SK-N-MC (cell line): ENCODE data around the gene OCA2.

Source experiments
- DNase-seq: peaks from one replicate; pipeline ENCODE4 v3.0.0-alpha.2; 2011; ENCODE audit warnings: low read depth, low spot score
- H3K27ac ChIP-seq: fragments of 200-600 bp; sonication (generic); 2 replicates; pipeline ENCODE4 v1.5.1; 2016; ENCODE audit warnings: mixed run types
- H3K36me3 ChIP-seq: fragments of 200-600 bp; sonication (generic); 2 replicates; pipeline ENCODE4 v1.6.1; 2017; ENCODE audit warnings: antibody characterized with exemption, low read length, mixed read lengths; ENCODE audit not compliant: insufficient read depth
- H3K4me3 ChIP-seq: fragments of 200-600 bp; sonication (generic); 2 replicates; pipeline ENCODE4 v1.5.1; 2016
- H3K9ac ChIP-seq: fragments of 200-600 bp; sonication (generic); 2 replicates; pipeline ENCODE4 v1.8.0; 2017; ENCODE audit warnings: mixed run types, mixed read lengths; ENCODE audit not compliant: insufficient read length
- H3K9me3 ChIP-seq: fragments of 200-600 bp; sonication (generic); 2 replicates; pipeline ENCODE4 v1.6.1; 2017; ENCODE audit warnings: low read depth, mild to moderate bottlenecking, antibody characterized with exemption, low read length, moderate library complexity, mixed read lengths
- EZH2 ChIP-seq: fragments of 200-600 bp; sonication (generic); IDR thresholded peaks from one replicate; pipeline ENCODE4 v1.6.1; 2017; ENCODE audit warnings: antibody characterized with exemption
- FOXP2 ChIP-seq: optimal IDR thresholded peaks from 2 replicates; pipeline ENCODE3; 2011; ENCODE audit warnings: mild to moderate bottlenecking, moderate library complexity; ENCODE audit not compliant: insufficient read depth; ENCODE audit errors: extremely low read length, control extremely low read depth
- POLR2AphosphoS5 ChIP-seq: IDR thresholded peaks from 2 replicates; pipeline ENCODE4 v1.6.1; 2012; ENCODE audit warnings: mild to moderate bottlenecking, low read depth, low read length, borderline replicate concordance

The OCA2 gene

DNA sequence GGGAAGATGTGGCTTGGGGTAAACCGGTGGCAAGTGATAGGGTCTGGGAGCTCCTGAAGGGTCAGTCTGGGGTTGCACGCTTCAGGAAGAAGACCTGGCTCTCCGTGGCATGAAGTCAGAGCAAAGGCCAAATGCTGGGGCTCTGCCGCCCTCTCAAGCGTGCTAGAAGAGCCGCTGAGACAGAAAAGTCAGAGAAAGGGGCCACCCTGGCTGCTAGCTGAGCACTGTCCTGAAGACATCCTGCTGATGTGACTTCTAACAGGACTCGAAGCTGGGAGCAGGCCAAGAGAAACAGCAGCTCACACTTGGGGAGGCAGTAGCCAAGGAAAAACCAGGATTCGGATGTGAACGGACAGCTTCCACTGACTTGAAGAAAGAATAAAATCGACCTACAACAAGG, 270.4 kb downstream of the OCA2 start:
- Histone ChIP-seq H3K36me3 (no peaks in the 10 kb centered on the region), H3K9ac (no peak overlapping the region), H3K4me3 (no peak overlapping the region), H3K27ac (no peak overlapping the region), H3K9me3 (no peaks in the 10 kb centered on the region)
- TF ChIP-seq FOXP2, result no peak
- no peak for TF ChIP-seq POLR2AphosphoS5
- TF ChIP-seq EZH2, result no peak
- DNase-seq, result no peak

DNA sequence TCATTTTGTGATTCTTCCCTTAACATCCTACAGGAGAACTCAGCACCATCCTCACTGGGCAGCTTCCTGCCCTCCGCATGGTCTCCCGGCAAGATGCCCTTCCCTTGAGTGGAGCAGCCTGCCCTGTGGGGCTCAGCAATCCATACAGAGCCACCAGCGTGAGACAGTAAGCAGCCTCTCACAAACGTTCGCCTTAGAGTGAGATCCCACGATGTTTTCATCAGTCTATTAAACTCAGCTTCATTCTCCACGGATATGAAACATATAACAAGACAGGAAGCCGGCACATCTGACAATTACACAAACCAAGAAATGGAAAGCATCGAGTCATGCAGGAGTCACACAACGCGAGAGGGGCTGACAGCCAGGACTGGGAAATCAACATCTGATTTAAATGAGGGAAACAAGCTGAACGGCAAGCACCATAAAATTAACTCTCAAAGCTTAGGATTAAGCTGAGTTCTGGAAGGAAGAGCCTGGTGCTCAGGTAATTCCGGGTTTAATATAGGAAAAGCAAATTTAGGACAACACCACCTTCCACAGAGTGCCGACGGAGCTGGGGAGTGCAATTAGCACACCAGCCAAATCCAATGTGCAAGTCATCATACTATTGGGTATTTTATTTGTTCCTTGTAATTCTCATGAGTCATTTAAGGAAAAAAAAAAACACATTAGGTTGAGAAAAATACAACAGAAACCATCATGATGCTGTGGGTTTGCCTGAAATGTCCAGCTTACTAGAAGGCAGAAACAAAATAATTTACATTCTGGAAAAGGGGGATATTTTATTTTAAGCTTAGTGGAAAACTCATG, 272.0 kb downstream of the OCA2 start:
- no peaks in the 10 kb centered on the region for H3K9me3 ChIP-seq
- TF ChIP-seq FOXP2 (no peak), EZH2 (no peak), POLR2AphosphoS5 (no peak)
- H3K9ac ChIP-seq, result no peak overlapping the region
- no peak for DNase-seq
- no peaks in the 10 kb centered on the region for H3K36me3 ChIP-seq
- no peak overlapping the region for H3K4me3 ChIP-seq
- no peak overlapping the region for H3K27ac ChIP-seq

DNA sequence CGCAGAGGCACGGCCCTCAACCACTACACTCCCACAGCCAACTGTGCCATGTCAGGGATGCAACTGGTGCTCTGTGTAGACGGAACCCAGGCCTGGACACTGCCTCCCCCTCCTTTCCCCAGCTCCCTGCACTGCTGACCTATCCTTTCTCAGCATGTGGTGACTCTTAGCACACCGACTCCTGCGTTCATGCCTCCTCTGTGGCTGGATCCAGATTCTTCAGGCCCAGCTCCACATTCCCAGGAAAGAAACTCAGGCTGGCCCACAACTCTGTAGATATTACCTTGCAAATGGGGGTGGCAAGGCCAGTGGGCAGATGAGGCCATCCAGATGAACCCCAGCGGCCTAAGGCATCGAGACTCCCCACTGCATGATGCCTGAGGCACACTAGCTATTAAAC, 272.7 kb downstream of the OCA2 start:
- H3K4me3 ChIP-seq, result no peak overlapping the region
- no peaks in the 10 kb centered on the region for H3K9me3 ChIP-seq
- no peak overlapping the region for H3K27ac ChIP-seq
- no peak for DNase-seq
- H3K36me3 ChIP-seq, result no peaks in the 10 kb centered on the region
- H3K9ac ChIP-seq, result no peak overlapping the region
- TF ChIP-seq EZH2, result no peak
- no peak for TF ChIP-seq FOXP2
- no peak for TF ChIP-seq POLR2AphosphoS5

GRCh38 chr15:27824841-27825422, 274.2 kb downstream of the OCA2 start:
- TF ChIP-seq POLR2AphosphoS5, result no peak
- no peak for TF ChIP-seq EZH2
- no peak for TF ChIP-seq FOXP2
- DNase-seq, result no peak
- H3K4me3 ChIP-seq, result no peak overlapping the region

GRCh38 chr15:27821273-27821672, 277.8 kb downstream of the OCA2 start:
- Histone ChIP-seq H3K36me3 (no peaks in the 10 kb centered on the region), H3K4me3 (no peak overlapping the region), H3K9me3 (no peaks in the 10 kb centered on the region), H3K27ac (no peak overlapping the region), H3K9ac (no peak overlapping the region)
- TF ChIP-seq POLR2AphosphoS5, result no peak
- no peak for TF ChIP-seq EZH2
- no peak for DNase-seq

More at GRCh38 chr15:27824841-27825422, 274.2 kb downstream of the OCA2 start:
- H3K9ac ChIP-seq, result no peak overlapping the region
- no peaks in the 10 kb centered on the region for H3K36me3 ChIP-seq
- no peaks in the 10 kb centered on the region for H3K9me3 ChIP-seq
- no peak overlapping the region for H3K27ac ChIP-seq

- no peak overlapping the region for H3K27ac ChIP-seq
- no peaks in the 10 kb centered on the region for H3K36me3 ChIP-seq
- no peak overlapping the region for H3K4me3 ChIP-seq
- no peak for DNase-seq
- TF ChIP-seq POLR2AphosphoS5 (no peak), EZH2 (no peak), FOXP2 (no peak)
- no peaks in the 10 kb centered on the region for H3K9me3 ChIP-seq
- H3K9ac ChIP-seq, result no peak overlapping the region
These were observed 278.4 kb downstream of the OCA2 start for GRCh38 chr15:27820722-27821121.

GRCh38 chr15:27820232-27820631, 278.9 kb downstream of the OCA2 start:
- Histone ChIP-seq H3K9ac (no peak overlapping the region), H3K4me3 (no peak overlapping the region), H3K36me3 (no peaks in the 10 kb centered on the region), H3K27ac (no peak overlapping the region), H3K9me3 (no peaks in the 10 kb centered on the region)
- DNase-seq, result no peak
- TF ChIP-seq FOXP2 (no peak), EZH2 (no peak), POLR2AphosphoS5 (no peak)

DNA sequence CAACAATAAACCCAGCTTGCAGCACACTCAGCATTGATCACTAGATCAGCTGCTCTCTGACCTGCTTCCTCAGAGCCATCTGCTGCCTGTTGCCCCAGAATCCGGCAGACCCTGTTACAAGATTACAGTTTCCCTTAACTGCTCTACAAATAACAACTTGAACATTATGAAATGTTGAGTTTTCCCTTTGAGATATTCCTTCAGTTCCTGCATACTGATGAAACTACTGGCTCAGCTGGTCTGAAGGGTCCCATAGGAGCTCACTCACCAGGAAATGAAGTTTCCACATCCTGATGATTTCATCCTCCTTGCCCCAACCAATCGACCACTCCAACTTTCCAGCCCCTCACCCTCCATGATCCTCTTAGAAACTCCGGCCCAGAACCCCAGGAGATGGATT, 281.9 kb downstream of the OCA2 start:
- H3K9me3 ChIP-seq, result no peaks in the 10 kb centered on the region
- H3K36me3 ChIP-seq, result no peaks in the 10 kb centered on the region
- no peak overlapping the region for H3K9ac ChIP-seq
- no peak overlapping the region for H3K27ac ChIP-seq
- no peak overlapping the region for H3K4me3 ChIP-seq
- DNase-seq, result no peak
- TF ChIP-seq FOXP2 (no peak), EZH2 (no peak), POLR2AphosphoS5 (no peak)
